ENCODE results near the gene HTR3A.
"Not testable (repeated sequence)": the region's sequence is repeated elsewhere in the genome, so short reads cannot be mapped to it uniquely, and the experiment has no call there.

The HTR3A gene

DNA sequence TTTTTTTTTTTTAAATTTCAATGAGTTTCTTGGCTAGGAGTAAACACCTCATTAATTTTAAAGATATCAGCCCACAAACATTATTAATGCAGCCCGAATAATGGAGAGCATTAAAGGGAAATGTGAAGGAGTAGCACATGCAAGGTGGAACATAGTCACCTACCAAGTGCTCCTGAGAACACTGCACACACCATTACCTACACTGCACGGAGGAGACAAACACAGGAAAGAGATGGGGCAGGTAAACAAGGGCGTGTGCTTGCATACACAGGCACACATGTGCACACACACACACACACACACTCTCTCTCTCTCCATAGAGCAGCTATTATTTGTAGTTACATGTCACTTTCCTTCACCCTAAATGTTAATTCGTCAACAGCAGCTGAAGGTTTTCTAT lies 40.1 kb upstream of the HTR3A start:
- DNase-seq (ENCODE audit: low spot score), result no peak
- TF ChIP-seq, protein P1, sequence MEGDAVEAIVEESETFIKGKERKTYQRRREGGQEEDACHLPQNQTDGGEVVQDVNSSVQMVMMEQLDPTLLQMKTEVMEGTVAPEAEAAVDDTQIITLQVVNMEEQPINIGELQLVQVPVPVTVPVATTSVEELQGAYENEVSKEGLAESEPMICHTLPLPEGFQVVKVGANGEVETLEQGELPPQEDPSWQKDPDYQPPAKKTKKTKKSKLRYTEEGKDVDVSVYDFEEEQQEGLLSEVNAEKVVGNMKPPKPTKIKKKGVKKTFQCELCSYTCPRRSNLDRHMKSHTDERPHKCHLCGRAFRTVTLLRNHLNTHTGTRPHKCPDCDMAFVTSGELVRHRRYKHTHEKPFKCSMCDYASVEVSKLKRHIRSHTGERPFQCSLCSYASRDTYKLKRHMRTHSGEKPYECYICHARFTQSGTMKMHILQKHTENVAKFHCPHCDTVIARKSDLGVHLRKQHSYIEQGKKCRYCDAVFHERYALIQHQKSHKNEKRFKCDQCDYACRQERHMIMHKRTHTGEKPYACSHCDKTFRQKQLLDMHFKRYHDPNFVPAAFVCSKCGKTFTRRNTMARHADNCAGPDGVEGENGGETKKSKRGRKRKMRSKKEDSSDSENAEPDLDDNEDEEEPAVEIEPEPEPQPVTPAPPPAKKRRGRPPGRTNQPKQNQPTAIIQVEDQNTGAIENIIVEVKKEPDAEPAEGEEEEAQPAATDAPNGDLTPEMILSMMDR (IDR thresholded peaks at IDR 0.05; ENCODE audit: poor library complexity, severe bottlenecking), result no peak
- no peak overlapping the region for H3K4me3 ChIP-seq (ENCODE audit: severe bottlenecking)
- no peak for ATAC-seq (ENCODE audit: low read depth)
- H3K36me3 ChIP-seq (ENCODE audit: low read depth), result no peaks in the 10 kb centered on the region
- peaks cover 2% of the 10 kb centered on the region for H3K9me3 ChIP-seq (ENCODE audit: severe bottlenecking)
- H3K4me1 ChIP-seq (ENCODE audit: insufficient read depth, poor library complexity, severe bottlenecking), result no peaks in the 10 kb centered on the region
- no peak overlapping the region for H3K27ac ChIP-seq (ENCODE audit: poor library complexity, severe bottlenecking)
- no peaks in the 10 kb centered on the region for H3K27me3 ChIP-seq (ENCODE audit: insufficient read depth, poor library complexity, severe bottlenecking)

DNA sequence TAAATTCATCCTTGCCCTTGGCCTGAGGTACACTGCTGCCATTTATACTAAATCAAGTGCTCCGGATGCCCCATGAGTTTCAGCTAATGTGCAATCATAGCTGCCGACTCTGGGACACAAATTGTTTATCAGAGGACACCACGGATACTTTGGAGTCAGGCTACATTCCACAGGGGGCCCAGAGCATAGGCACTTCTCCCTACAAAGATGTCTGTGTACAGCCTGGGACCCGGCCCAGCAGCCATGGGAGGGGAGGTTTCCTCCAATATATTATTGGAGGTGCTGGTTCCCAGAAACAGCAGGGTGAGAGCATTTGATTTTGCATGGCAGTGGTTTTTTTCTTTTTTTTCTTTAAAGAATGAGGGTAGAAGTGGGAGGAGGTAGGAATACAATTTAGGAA lies 39.0 kb upstream of the HTR3A start:
- TF ChIP-seq, protein P1 (IDR thresholded peaks at IDR 0.05; ENCODE audit: poor library complexity, severe bottlenecking), result no peak
- Histone ChIP-seq H3K9me3 (ENCODE audit: severe bottlenecking) (no peaks in the 10 kb centered on the region), H3K4me3 (ENCODE audit: severe bottlenecking) (no peak overlapping the region), H3K4me1 (ENCODE audit: insufficient read depth, poor library complexity, severe bottlenecking) (no peaks in the 10 kb centered on the region), H3K27ac (ENCODE audit: poor library complexity, severe bottlenecking) (no peak overlapping the region), H3K36me3 (ENCODE audit: low read depth) (no peaks in the 10 kb centered on the region), H3K27me3 (ENCODE audit: insufficient read depth, poor library complexity, severe bottlenecking) (no peaks in the 10 kb centered on the region)
- ATAC-seq (ENCODE audit: low read depth) (no peak), DNase-seq (ENCODE audit: low spot score) (no peak)

DNA sequence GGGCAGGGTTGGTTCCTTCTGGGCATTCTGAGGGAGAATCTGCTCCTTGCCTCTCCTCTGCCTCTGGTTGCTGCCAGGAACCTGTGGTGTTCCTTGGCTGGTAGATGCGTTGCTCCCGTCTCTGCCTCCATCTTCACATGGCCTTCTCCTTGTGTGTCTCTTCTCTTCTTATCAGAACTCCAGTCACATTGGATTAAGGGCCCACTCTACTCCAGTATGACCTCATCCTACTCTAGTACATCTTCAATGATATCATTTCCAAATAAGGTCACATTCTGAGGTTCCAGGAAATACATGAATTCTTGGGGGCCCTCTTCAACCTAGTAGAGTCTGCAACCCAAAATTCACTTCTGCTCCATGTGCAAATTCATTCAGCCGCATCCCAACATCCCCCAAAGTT lies 37.0 kb upstream of the HTR3A start:
- Histone ChIP-seq H3K4me3 (ENCODE audit: severe bottlenecking) (no peak overlapping the region), H3K36me3 (ENCODE audit: low read depth) (no peaks in the 10 kb centered on the region), H3K27me3 (ENCODE audit: insufficient read depth, poor library complexity, severe bottlenecking) (no peaks in the 10 kb centered on the region), H3K9me3 (ENCODE audit: severe bottlenecking) (no peaks in the 10 kb centered on the region), H3K4me1 (ENCODE audit: insufficient read depth, poor library complexity, severe bottlenecking) (no peaks in the 10 kb centered on the region), H3K27ac (ENCODE audit: poor library complexity, severe bottlenecking) (no peak overlapping the region)
- DNase-seq (ENCODE audit: low spot score) (no peak), ATAC-seq (ENCODE audit: low read depth) (no peak)
- TF ChIP-seq, protein P1 (IDR thresholded peaks at IDR 0.05; ENCODE audit: poor library complexity, severe bottlenecking), result no peak

DNA sequence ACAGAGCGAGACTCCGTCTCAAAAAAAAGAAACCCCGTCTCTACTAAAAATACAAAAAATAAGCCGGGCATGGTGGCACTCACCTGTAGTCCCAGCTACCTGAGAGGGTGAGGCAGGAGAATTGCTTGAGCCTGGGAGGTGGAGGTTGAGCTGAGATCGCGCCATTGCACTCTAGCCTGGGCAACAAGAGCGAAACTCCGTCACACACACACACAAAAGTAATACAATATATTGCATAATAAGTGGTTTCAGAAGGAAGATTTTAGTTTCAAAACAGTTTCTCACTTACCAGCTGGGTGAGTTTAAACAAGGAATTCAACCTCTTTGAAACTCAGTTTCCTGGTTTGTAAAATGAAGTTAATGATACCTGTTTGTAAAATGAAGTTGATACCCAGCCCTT lies 32.7 kb upstream of the HTR3A start:
- H3K4me1 ChIP-seq (ENCODE audit: insufficient read depth, poor library complexity, severe bottlenecking), result no peaks in the 10 kb centered on the region
- no peak overlapping the region for H3K4me3 ChIP-seq (ENCODE audit: severe bottlenecking)
- H3K27me3 ChIP-seq (ENCODE audit: insufficient read depth, poor library complexity, severe bottlenecking), result no peaks in the 10 kb centered on the region
- H3K36me3 ChIP-seq (ENCODE audit: low read depth), result no peaks in the 10 kb centered on the region
- ATAC-seq (ENCODE audit: low read depth) (no peak), DNase-seq (ENCODE audit: low spot score) (no peak)
- TF ChIP-seq, protein P1 (IDR thresholded peaks at IDR 0.05; ENCODE audit: poor library complexity, severe bottlenecking), result no peak
- H3K9me3 ChIP-seq (ENCODE audit: severe bottlenecking), result no peaks in the 10 kb centered on the region
- H3K27ac ChIP-seq (ENCODE audit: poor library complexity, severe bottlenecking), result no peak overlapping the region

DNA sequence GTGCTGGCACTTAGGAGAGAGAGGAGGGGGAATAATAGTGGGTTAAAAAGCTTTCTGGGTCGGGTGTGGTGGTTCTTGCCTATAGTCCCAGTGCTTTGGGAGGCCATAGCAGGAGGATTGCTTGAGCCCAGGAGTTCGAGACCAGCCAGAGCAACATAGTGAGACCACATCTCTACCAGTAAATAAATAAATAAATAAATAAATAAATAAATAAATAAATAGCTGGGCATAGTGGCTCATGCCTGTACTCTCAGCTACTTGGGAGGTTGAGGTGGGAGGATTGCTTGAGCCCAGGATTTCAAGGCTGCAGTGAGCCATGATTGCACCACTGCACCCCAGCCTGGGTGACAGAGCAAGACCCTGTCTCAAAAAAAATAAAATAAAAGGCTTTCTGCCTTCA lies 28.7 kb upstream of the HTR3A start:
- not testable (repeated sequence) for H3K36me3 ChIP-seq (ENCODE audit: low read depth); H3K4me3 ChIP-seq (ENCODE audit: severe bottlenecking); H3K9me3 ChIP-seq (ENCODE audit: severe bottlenecking); H3K27me3 ChIP-seq (ENCODE audit: insufficient read depth, poor library complexity, severe bottlenecking); H3K4me1 ChIP-seq (ENCODE audit: insufficient read depth, poor library complexity, severe bottlenecking); DNase-seq (ENCODE audit: low spot score); H3K27ac ChIP-seq (ENCODE audit: poor library complexity, severe bottlenecking); ATAC-seq (ENCODE audit: low read depth)

All from RWPE2 (cell line).